HCT116 (cell line): ENCODE results near the gene TMEM203. TPM values are rescaled to one million over a fixed set of nuclear protein-coding genes. Genes with fewer than 3 reads are reported as not detected.
A peak's percentile ranks its signal among the peaks of the same experiment; 100 is the strongest.
"Not testable (repeated sequence)": the region's sequence is repeated elsewhere in the genome, so short reads cannot be mapped to it uniquely, and the experiment has no call there.

ENCODE experiments used
- ATAC-seq: fragments of 200-7000 bp; cut with Tn5 transposase; 2 replicates; pipeline ENCODE4 v1.9.1; 2020; ENCODE audit warnings: mild to moderate bottlenecking, moderate library complexity
- BruUV-seq: library from RNA; stranded (reverse); fragments of 400-500 nt; replicated peaks from 2 replicates; lab custom pipeline; 2021; lab: Mats Ljungman, UMichigan
- CTCF ChIA-PET: fragments of 300-600 bp; sonication (Branson Sonifier 250); formaldehyde crosslinking; loops from one replicate; lab custom pipeline; 2021; ENCODE audit warnings: antibody characterized with exemption; lab: Charles Lee
- POLR2A ChIA-PET: fragments of 300-600, 350-600 bp; sonication (Branson Sonifier 250); formaldehyde crosslinking; loops from one replicate; lab custom pipeline; 2021; ENCODE audit warnings: antibody characterized with exemption; lab: Charles Lee
- RAD21 ChIA-PET, 2 experiments: fragments of 300-600 bp; sonication (Branson Sonifier 250); formaldehyde crosslinking; loops; one replicate each; lab custom pipeline; 2023; ENCODE audit warnings: low total read pairs in 2 of 2; ENCODE audit not compliant: uncharacterized antibody in 2 of 2, unreplicated experiment in 2 of 2, low non-redundant PET in 1 of 2; lab: Charles Lee
- DNase-seq: peaks from one replicate; pipeline ENCODE4 v3.0.0-alpha.2; 2010; ENCODE audit warnings: low read depth, low spot score
- H2AFZ ChIP-seq: fragments of 200-600 bp; shearing (Covaris generic), sonication (generic); 2 replicates; pipeline ENCODE4 v1.6.1; 2017; ENCODE audit warnings: low read depth, mixed run types, mixed read lengths, antibody characterized with exemption, low read length; ENCODE audit not compliant: poor library complexity, severe bottlenecking
- H3K27ac ChIP-seq: 2 replicates; pipeline ENCODE4 v1.5.1; 2012; ENCODE audit warnings: low read depth, low read length
- H3K27me3 ChIP-seq: fragments of 200-600 bp; sonication (generic); 2 replicates; pipeline ENCODE4 v1.6.1; 2016; ENCODE audit warnings: mixed run types, low read length, mixed read lengths; ENCODE audit not compliant: insufficient read depth
- H3K36me3 ChIP-seq, 2 experiments: fragments of 200-500 bp in 1 of 2; fragments of 200-600 bp in 1 of 2; sonication (Bioruptor generic) in 1 of 2; sonication (generic) in 1 of 2; 2 replicates each; pipeline versions ENCODE4 v1.5.1 to v1.6.1; 2014 to 2016; ENCODE audit warnings: low read length in 2 of 2, inconsistent platforms in 1 of 2, mixed read lengths in 1 of 2, mixed run types in 1 of 2; ENCODE audit not compliant: insufficient read depth in 2 of 2, control insufficient read depth in 1 of 2
- H3K4me1 ChIP-seq, 2 experiments: fragments of 200-600 bp in 1 of 2; sonication (generic) in 1 of 2; 2 replicates each; pipeline versions ENCODE4 v1.5.1 to v1.6.1; 2012 to 2017; ENCODE audit warnings: low read length in 2 of 2, inconsistent platforms in 1 of 2, mild to moderate bottlenecking in 1 of 2, mixed read lengths in 1 of 2, mixed run types in 1 of 2, moderate library complexity in 1 of 2; ENCODE audit not compliant: insufficient read depth in 2 of 2, control insufficient read depth in 1 of 2
- H3K4me2 ChIP-seq: fragments of 200-600 bp; sonication (generic); 2 replicates; pipeline ENCODE4 v1.6.1; 2017; ENCODE audit warnings: mixed run types, low read length, mixed read lengths
- H3K4me3 ChIP-seq, 2 experiments: fragments of 200-600 bp in 1 of 2; sonication (generic) in 1 of 2; replicated peaks in 1 of 2; 2 replicates each; pipeline ENCODE4 v1.5.1; 2011 to 2016; ENCODE audit warnings: low read length in 2 of 2, control low read depth in 1 of 2, low read depth in 1 of 2, mild to moderate bottlenecking in 1 of 2, mixed read lengths in 1 of 2, mixed run types in 1 of 2
- H3K79me2 ChIP-seq: fragments of 200-600 bp; sonication (generic); 2 replicates; pipeline ENCODE4 v1.6.1; 2017; ENCODE audit warnings: mild to moderate bottlenecking, mixed run types, low read length, moderate library complexity, mixed read lengths; ENCODE audit not compliant: insufficient read depth
- H3K9ac ChIP-seq: fragments of 200-600 bp; sonication (generic); 2 replicates; pipeline ENCODE4 v1.6.1; 2016; ENCODE audit warnings: low read length, mixed read lengths
- H3K9me2 ChIP-seq: fragments of 200-600 bp; sonication (generic), shearing (Covaris generic); 2 replicates; pipeline ENCODE4 v1.6.1; 2017; ENCODE audit warnings: mixed run types, mild to moderate bottlenecking, moderate library complexity; ENCODE audit not compliant: insufficient read depth
- H3K9me3 ChIP-seq, 2 experiments: fragments of 200-500 bp in 1 of 2; fragments of 200-600 bp in 1 of 2; sonication (Bioruptor generic) in 1 of 2; sonication (generic) in 1 of 2; 2 replicates each; pipeline ENCODE4 v1.6.1; 2014 to 2017; ENCODE audit warnings: low read length in 2 of 2, mixed read lengths in 2 of 2, inconsistent platforms in 1 of 2, low read depth in 1 of 2, mild to moderate bottlenecking in 1 of 2, mixed run types in 1 of 2, moderate library complexity in 1 of 2; ENCODE audit not compliant: control insufficient read depth in 1 of 2, insufficient read depth in 1 of 2
- H4K20me1 ChIP-seq: fragments of 200-600 bp; sonication (generic), shearing (Covaris generic); 2 replicates; pipeline ENCODE4 v1.6.1; 2017; ENCODE audit warnings: mixed run types, mild to moderate bottlenecking, moderate library complexity; ENCODE audit not compliant: insufficient read depth
- ATF3 ChIP-seq: IDR thresholded peaks from 2 replicates; pipeline ENCODE4 v1.6.1; 2012
- EGR1 ChIP-seq: IDR thresholded peaks from 2 replicates; pipeline ENCODE4 v1.6.1; 2012; ENCODE audit warnings: low read depth
- JUND ChIP-seq: IDR thresholded peaks from 2 replicates; pipeline ENCODE4 v1.6.1; 2012
- MAX ChIP-seq: IDR thresholded peaks from 2 replicates; pipeline ENCODE4 v1.6.1; 2012
- POLR2AphosphoS5 ChIP-seq: IDR thresholded peaks from 2 replicates; pipeline ENCODE4 v1.6.1; 2011; ENCODE audit warnings: mild to moderate bottlenecking, low read depth, low read length, moderate library complexity
- REST ChIP-seq: IDR thresholded peaks from 2 replicates; pipeline ENCODE4 v1.6.1; 2012; ENCODE audit warnings: low read depth
- SP1 ChIP-seq: IDR thresholded peaks from 2 replicates; pipeline ENCODE4 v1.6.1; 2012; ENCODE audit warnings: low read depth
- SRF ChIP-seq: IDR thresholded peaks from 2 replicates; pipeline ENCODE4 v1.6.1; 2012; ENCODE audit warnings: low read depth
- YY1 ChIP-seq: IDR thresholded peaks from 2 replicates; pipeline ENCODE4 v1.6.1; 2011; ENCODE audit warnings: low read length, low read depth, moderate library complexity, mild to moderate bottlenecking; ENCODE audit not compliant: insufficient replicate concordance; ENCODE audit errors: extremely low read depth
- ZNF274 ChIP-seq: fragments of 200-500 bp; sonication (Bioruptor generic); IDR thresholded peaks from 2 replicates; pipeline ENCODE4 v1.6.1; 2014; ENCODE audit warnings: mild to moderate bottlenecking, low read depth, low read length, inconsistent platforms
- intact Hi-C: fragments of 100-400 bp; cut with micrococcal nuclease; formaldehyde crosslinking; loops from 2 replicates; pipeline ENCODE4 v1.10.0; 2022
- total RNA-seq: library from RNA; stranded (reverse); gene quantifications from one replicate; pipeline ENCODE4 v1.2.1, GENCODE V29; 2021; ENCODE audit not compliant: unreplicated experiment

TMEM203 gene
- total RNA-seq, 1 experiment from 2014 or later, result 45.0 TPM

GRCh38 chr9:137243626-137244485, 38.4 kb upstream of the TMEM203 start (continued):
- no peak for TF ChIP-seq MAX
- TF ChIP-seq YY1, result no peak
- TF ChIP-seq EGR1, result no peak
- peak; percentile 76 for TF ChIP-seq POLR2AphosphoS5
- no peak for TF ChIP-seq SP1
- no peak for TF ChIP-seq ZNF274
- no peak for TF ChIP-seq SRF
- no peak for TF ChIP-seq ATF3
- no peak for TF ChIP-seq REST
- TF ChIP-seq JUND, result no peak

- RAD21 ChIA-PET, H2AFZ ChIP-seq, intact Hi-C loops, DNase-seq, H3K9ac ChIP-seq, ATAC-seq, H3K9me3 ChIP-seq, BruUV-seq, H3K4me3 ChIP-seq, CTCF ChIA-PET, H3K27me3 ChIP-seq, H3K9me2 ChIP-seq: not testable (repeated sequence)
- Histone ChIP-seq H3K4me2 (0 out of 2 replicates have a peak overlapping the region, but pooled peaks have one; percentile 10), H4K20me1 (peaks cover 21% of the 10 kb centered on the region; the same call in 1 of the 2 replicates), H3K36me3 (peaks cover 11 to 21% of the 10 kb centered on the region in 2 experiments), H3K27ac (peak overlapping the region; percentile 11; the same call in 1 of the 2 replicates), H3K79me2 (peaks cover 40% of the 10 kb centered on the region), H3K4me1 (peaks cover 15 to 39% of the 10 kb centered on the region in 2 experiments)
- POLR2A ChIA-PET, result interaction anchor here (1.1 to 1.7 kb wide), 4 partner anchors 11 to 54 kb away, joined by 3 to 13 read pairs (median 3); partner anchors contain the start of genes NELFB and RNF224
These were observed 37.8 kb upstream of the TMEM203 start for GRCh38 chr9:137243266-137243625.
